Measurements from ENCODE around the gene DNAJC17.

DNAJC17 gene

GRCh38 chr15:40787344-40787841 is 19.9 kb downstream of the DNAJC17 start:
- no peak overlapping the region for H3K9ac ChIP-seq (ENCODE audit: low read length)
- H2AK5ac ChIP-seq (ENCODE audit: low read length): no peak overlapping the region
- H3K18ac ChIP-seq (ENCODE audit: low read length): no peak overlapping the region
- H3K4ac ChIP-seq (ENCODE audit: low read depth, low read length): no peak overlapping the region
- peak overlapping the region; percentile 45 for H2BK5ac ChIP-seq (ENCODE audit: low read length)
- no peak overlapping the region for H4K8ac ChIP-seq (ENCODE audit: low read depth, low read length)
- H3K4me3 ChIP-seq (ENCODE audit: low read length): no peak overlapping the region
- H3K36me3 ChIP-seq (ENCODE audit: control insufficient read depth, insufficient read depth, low read length): no peaks in the 10 kb centered on the region
- no peak overlapping the region for H4K5ac ChIP-seq (ENCODE audit: low read length)
- no peak overlapping the region for H3K27ac ChIP-seq (ENCODE audit: low read depth, low read length)
- no peak overlapping the region for H2BK120ac ChIP-seq (ENCODE audit: low read depth, low read length)
- H3K79me2 ChIP-seq (ENCODE audit: control insufficient read depth, insufficient read depth, low read length): no peaks in the 10 kb centered on the region
- DNase-seq: peak; percentile 93
- no peak overlapping the region for H3K23ac ChIP-seq (ENCODE audit: low read length)
- peaks cover 21% of the 10 kb centered on the region for H3K4me1 ChIP-seq (ENCODE audit: control insufficient read depth, low read depth, low read length)
- peak overlapping the region; percentile 38 for H3K56ac ChIP-seq (ENCODE audit: low read length)
- H3K79me1 ChIP-seq (ENCODE audit: low read length): peaks cover 7% of the 10 kb centered on the region
- no peak overlapping the region for H3K4me2 ChIP-seq (ENCODE audit: low read length)
- no peaks in the 10 kb centered on the region for H3K27me3 ChIP-seq (ENCODE audit: insufficient read depth, low read length, poor library complexity)
- WGBS (ENCODE audit: extremely low coverage, insufficient coverage, low lambda C conversion rate): no CpG with 5 or more reads among the region's 4 CpGs
- H2BK15ac ChIP-seq (replicated peaks; ENCODE audit: low read depth): no peak overlapping the region

GRCh38 chr15:40785814-40786213 is 21.5 kb downstream of the DNAJC17 start:
- Histone ChIP-seq H3K27ac (ENCODE audit: low read depth, low read length) (no peak overlapping the region), H3K4me1 (ENCODE audit: control insufficient read depth, low read depth, low read length) (peaks cover 21% of the 10 kb centered on the region)

GRCh38 chr15:40785164-40785563 is 22.1 kb downstream of the DNAJC17 start:
- no peak overlapping the region for H4K5ac ChIP-seq (ENCODE audit: low read length)
- no peaks in the 10 kb centered on the region for H3K36me3 ChIP-seq (ENCODE audit: control insufficient read depth, insufficient read depth, low read length)
- H3K18ac ChIP-seq (ENCODE audit: low read length): no peak overlapping the region
- no peak overlapping the region for H2AK5ac ChIP-seq (ENCODE audit: low read length)
- H2BK5ac ChIP-seq (ENCODE audit: low read length): no peak overlapping the region
- H3K56ac ChIP-seq (ENCODE audit: low read length): no peak overlapping the region
- no peak overlapping the region for H3K23ac ChIP-seq (ENCODE audit: low read length)
- H3K27ac ChIP-seq (ENCODE audit: low read depth, low read length): no peak overlapping the region
- H2BK120ac ChIP-seq (ENCODE audit: low read depth, low read length): no peak overlapping the region
- no peak overlapping the region for H3K4me3 ChIP-seq (ENCODE audit: low read length)
- no peak overlapping the region for H2BK15ac ChIP-seq (replicated peaks; ENCODE audit: low read depth)
- H3K4me2 ChIP-seq (ENCODE audit: low read length): no peak overlapping the region
- DNase-seq: no peak
- no peak overlapping the region for H3K4ac ChIP-seq (ENCODE audit: low read depth, low read length)
- no CpG with 5 or more reads among the region's 3 CpGs for WGBS (ENCODE audit: extremely low coverage, insufficient coverage, low lambda C conversion rate)
- H3K4me1 ChIP-seq (ENCODE audit: control insufficient read depth, low read depth, low read length): peaks cover 21% of the 10 kb centered on the region
- no peaks in the 10 kb centered on the region for H3K27me3 ChIP-seq (ENCODE audit: insufficient read depth, low read length, poor library complexity)
- peaks cover 7% of the 10 kb centered on the region for H3K79me1 ChIP-seq (ENCODE audit: low read length)
- H3K79me2 ChIP-seq (ENCODE audit: control insufficient read depth, insufficient read depth, low read length): no peaks in the 10 kb centered on the region
- no peak overlapping the region for H4K8ac ChIP-seq (ENCODE audit: low read depth, low read length)
- no peak overlapping the region for H3K9ac ChIP-seq (ENCODE audit: low read length)

More at GRCh38 chr15:40785814-40786213, 21.5 kb downstream of the DNAJC17 start:
- H3K79me2 ChIP-seq (ENCODE audit: control insufficient read depth, insufficient read depth, low read length): no peaks in the 10 kb centered on the region
- no peak overlapping the region for H3K4me3 ChIP-seq (ENCODE audit: low read length)
- WGBS (ENCODE audit: extremely low coverage, insufficient coverage, low lambda C conversion rate): no CpG with 5 or more reads among the region's 2 CpGs
- H3K4me2 ChIP-seq (ENCODE audit: low read length): no peak overlapping the region
- H3K18ac ChIP-seq (ENCODE audit: low read length): no peak overlapping the region
- H3K36me3 ChIP-seq (ENCODE audit: control insufficient read depth, insufficient read depth, low read length): no peaks in the 10 kb centered on the region
- no peak for DNase-seq
- no peak overlapping the region for H3K4ac ChIP-seq (ENCODE audit: low read depth, low read length)
- no peak overlapping the region for H2BK5ac ChIP-seq (ENCODE audit: low read length)
- H3K27me3 ChIP-seq (ENCODE audit: insufficient read depth, low read length, poor library complexity): no peaks in the 10 kb centered on the region
- no peak overlapping the region for H2BK120ac ChIP-seq (ENCODE audit: low read depth, low read length)
- no peak overlapping the region for H3K23ac ChIP-seq (ENCODE audit: low read length)
- no peak overlapping the region for H2AK5ac ChIP-seq (ENCODE audit: low read length)
- H3K79me1 ChIP-seq (ENCODE audit: low read length): peaks cover 7% of the 10 kb centered on the region
- no peak overlapping the region for H4K8ac ChIP-seq (ENCODE audit: low read depth, low read length)
- no peak overlapping the region for H3K56ac ChIP-seq (ENCODE audit: low read length)
- no peak overlapping the region for H4K5ac ChIP-seq (ENCODE audit: low read length)
- no peak overlapping the region for H3K9ac ChIP-seq (ENCODE audit: low read length)
- H2BK15ac ChIP-seq (replicated peaks; ENCODE audit: low read depth): no peak overlapping the region

- no peak overlapping the region for H3K18ac ChIP-seq (ENCODE audit: low read length)
- no peak overlapping the region for H4K8ac ChIP-seq (ENCODE audit: low read depth, low read length)
- H3K27me3 ChIP-seq (ENCODE audit: insufficient read depth, low read length, poor library complexity): no peaks in the 10 kb centered on the region
- H3K79me1 ChIP-seq (ENCODE audit: low read length): peaks cover 5% of the 10 kb centered on the region
- H3K9ac ChIP-seq (ENCODE audit: low read length): no peak overlapping the region
- H3K4me2 ChIP-seq (ENCODE audit: low read length): no peak overlapping the region
- H3K79me2 ChIP-seq (ENCODE audit: control insufficient read depth, insufficient read depth, low read length): no peaks in the 10 kb centered on the region
- H3K4ac ChIP-seq (ENCODE audit: low read depth, low read length): no peak overlapping the region
- no peak overlapping the region for H4K5ac ChIP-seq (ENCODE audit: low read length)
- WGBS (ENCODE audit: extremely low coverage, insufficient coverage, low lambda C conversion rate): no CpG with 5 or more reads among the region's 8 CpGs
- H3K27ac ChIP-seq (ENCODE audit: low read depth, low read length): no peak overlapping the region
- H3K4me3 ChIP-seq (ENCODE audit: low read length): no peak overlapping the region
- peaks cover 14% of the 10 kb centered on the region for H3K4me1 ChIP-seq (ENCODE audit: control insufficient read depth, low read depth, low read length)
- no peak overlapping the region for H2BK5ac ChIP-seq (ENCODE audit: low read length)
- H2BK15ac ChIP-seq (replicated peaks; ENCODE audit: low read depth): no peak overlapping the region
- no peak overlapping the region for H2AK5ac ChIP-seq (ENCODE audit: low read length)
- H3K56ac ChIP-seq (ENCODE audit: low read length): no peak overlapping the region
- no peaks in the 10 kb centered on the region for H3K36me3 ChIP-seq (ENCODE audit: control insufficient read depth, insufficient read depth, low read length)
- no peak overlapping the region for H2BK120ac ChIP-seq (ENCODE audit: low read depth, low read length)
- no peak overlapping the region for H3K23ac ChIP-seq (ENCODE audit: low read length)
- peak; percentile 73 for DNase-seq
Measured at GRCh38 chr15:40782609-40783227, 24.6 kb downstream of the DNAJC17 start.

GRCh38 chr15:40776537-40777141 is 30.6 kb downstream of the DNAJC17 start:
- no peak overlapping the region for H2BK15ac ChIP-seq (replicated peaks; ENCODE audit: low read depth)
- no peaks in the 10 kb centered on the region for H3K79me2 ChIP-seq (ENCODE audit: control insufficient read depth, insufficient read depth, low read length)
- H4K8ac ChIP-seq (ENCODE audit: low read depth, low read length): no peak overlapping the region
- no CpG with 5 or more reads among the region's 11 CpGs for WGBS (ENCODE audit: extremely low coverage, insufficient coverage, low lambda C conversion rate)
- no peak overlapping the region for H2AK5ac ChIP-seq (ENCODE audit: low read length)
- no peak overlapping the region for H3K4ac ChIP-seq (ENCODE audit: low read depth, low read length)
- H3K18ac ChIP-seq (ENCODE audit: low read length): no peak overlapping the region
- peaks cover 5% of the 10 kb centered on the region for H3K36me3 ChIP-seq (ENCODE audit: control insufficient read depth, insufficient read depth, low read length)
- H2BK120ac ChIP-seq (ENCODE audit: low read depth, low read length): no peak overlapping the region
- no peak overlapping the region for H4K5ac ChIP-seq (ENCODE audit: low read length)
- no peak overlapping the region for H3K27ac ChIP-seq (ENCODE audit: low read depth, low read length)
- H3K56ac ChIP-seq (ENCODE audit: low read length): no peak overlapping the region
- no peaks in the 10 kb centered on the region for H3K4me1 ChIP-seq (ENCODE audit: control insufficient read depth, low read depth, low read length)
- H3K4me3 ChIP-seq (ENCODE audit: low read length): no peak overlapping the region
- H2BK5ac ChIP-seq (ENCODE audit: low read length): no peak overlapping the region
- no peaks in the 10 kb centered on the region for H3K79me1 ChIP-seq (ENCODE audit: low read length)
- no peak overlapping the region for H3K23ac ChIP-seq (ENCODE audit: low read length)
- no peaks in the 10 kb centered on the region for H3K27me3 ChIP-seq (ENCODE audit: insufficient read depth, low read length, poor library complexity)
- H3K9ac ChIP-seq (ENCODE audit: low read length): no peak overlapping the region
- no peak overlapping the region for H3K4me2 ChIP-seq (ENCODE audit: low read length)
- no peak for DNase-seq

Data from mesendoderm (in vitro differentiated cells).